H1 (cell line): ENCODE measurements around the gene SLC39A10. TPM values are rescaled to one million over a fixed set of nuclear protein-coding genes. Genes with fewer than 3 reads are reported as not detected.

Source experiments
- CTCF ChIA-PET: fragments of 300-600 bp; sonication (Branson Sonifier 250); formaldehyde crosslinking; loops from one replicate; lab custom pipeline; 2021; ENCODE audit not compliant: partially characterized antibody; lab: Charles Lee
- POLR2A ChIA-PET: fragments of 300-600 bp; sonication (Branson Sonifier 250); formaldehyde crosslinking; loops from one replicate; lab custom pipeline; 2021; ENCODE audit warnings: inconsistent platforms; ENCODE audit not compliant: partially characterized antibody; lab: Charles Lee
- DNase-seq, 2 experiments: peaks; one replicate each; pipeline versions ENCODE4 v3.0.0 to v3.0.0-alpha.2; 2010 to 2022; ENCODE audit warnings: low spot score in 2 of 2, low read depth in 1 of 2, mixed read lengths in 1 of 2
- FAIRE-seq: peaks from 2 replicates; lab custom pipeline; 2011; peaks lifted over from hg19 to GRCh38; lab: Jason Lieb, UNC
- H2AFZ ChIP-seq: 2 replicates; pipeline ENCODE4 v1.8.1; 2012; ENCODE audit warnings: low read length, inconsistent platforms
- H2AK5ac ChIP-seq: 2 replicates; pipeline ENCODE4 v1.6.1; 2013; ENCODE audit warnings: low read depth, low read length
- H2BK120ac ChIP-seq: replicated peaks from 2 replicates; pipeline ENCODE3; 2013; ENCODE audit warnings: low read depth, low read length, inconsistent platforms
- H2BK12ac ChIP-seq: 2 replicates; pipeline ENCODE4 v1.6.1; 2013; ENCODE audit warnings: low read depth, low read length
- H2BK15ac ChIP-seq: 2 replicates; pipeline ENCODE4 v1.6.1; 2013; ENCODE audit warnings: low read length
- H2BK20ac ChIP-seq: 2 replicates; pipeline ENCODE4 v1.6.1; 2013; ENCODE audit warnings: low read length
- H2BK5ac ChIP-seq: 2 replicates; pipeline ENCODE4 v1.6.1; 2013; ENCODE audit warnings: low read depth, low read length
- H3K14ac ChIP-seq: 2 replicates; pipeline ENCODE4 v1.6.1; 2013; ENCODE audit warnings: inconsistent platforms; ENCODE audit not compliant: insufficient read length
- H3K18ac ChIP-seq: 2 replicates; pipeline ENCODE4 v1.6.1; 2013; ENCODE audit warnings: low read length; ENCODE audit errors: extremely low read depth
- H3K23ac ChIP-seq: 2 replicates; pipeline ENCODE4 v1.6.1; 2013; ENCODE audit warnings: inconsistent platforms; ENCODE audit not compliant: insufficient read length
- H3K23me2 ChIP-seq: 2 replicates; pipeline ENCODE4 v1.6.1; 2013; ENCODE audit warnings: low read depth, low read length
- H3K27ac ChIP-seq: 2 replicates; pipeline ENCODE4 v1.6.1; 2011; ENCODE audit warnings: low read depth, low read length, inconsistent platforms
- H3K27me3 ChIP-seq, 4 experiments: replicated peaks in 1 of 4; 1 replicate in 1 of 4; 2 replicates in 3 of 4; pipeline versions ENCODE4 v1.6.1 to v1.8.1; 2011 to 2013; ENCODE audit warnings: low read length in 3 of 4, mild to moderate bottlenecking in 3 of 4, inconsistent platforms in 2 of 4, mixed read lengths in 2 of 4, moderate library complexity in 1 of 4; ENCODE audit not compliant: control insufficient read depth in 3 of 4, insufficient read depth in 3 of 4; ENCODE audit errors: extremely low read depth in 1 of 4
- H3K36me3 ChIP-seq, 4 experiments: 2 replicates each; pipeline versions ENCODE4 v1.6.1 to v1.8.1; 2011 to 2013; ENCODE audit warnings: mild to moderate bottlenecking in 4 of 4, low read length in 3 of 4, moderate library complexity in 2 of 4, control low read depth in 1 of 4, inconsistent platforms in 1 of 4; ENCODE audit not compliant: insufficient read depth in 4 of 4, control insufficient read depth in 2 of 4
- H3K4ac ChIP-seq: replicated peaks from 2 replicates; pipeline ENCODE3; 2013; ENCODE audit warnings: low read length, low read depth, mixed read lengths, inconsistent platforms; ENCODE audit not compliant: insufficient read length
- H3K4me1 ChIP-seq, 4 experiments: replicated peaks in 1 of 4; 1 replicate in 1 of 4; 2 replicates in 3 of 4; pipeline versions ENCODE4 v1.6.1 to v1.8.1; 2011 to 2013; ENCODE audit warnings: low read length in 3 of 4, inconsistent platforms in 2 of 4, mixed read lengths in 1 of 4; ENCODE audit not compliant: insufficient read depth in 4 of 4, control insufficient read depth in 3 of 4
- H3K4me2 ChIP-seq, 2 experiments: 2 replicates each; pipeline versions ENCODE4 v1.6.1 to v1.8.1; 2011 to 2013; ENCODE audit warnings: low read depth in 2 of 2, low read length in 2 of 2, control low read depth in 1 of 2, inconsistent platforms in 1 of 2, mild to moderate bottlenecking in 1 of 2; ENCODE audit not compliant: insufficient read depth in 1 of 2
- H3K4me3 ChIP-seq, 4 experiments: fragments of 200-600, 300-600 bp in 1 of 4; sonication (generic), shearing (Covaris generic), sonication (Bioruptor Twin) in 1 of 4; 2 replicates each; pipeline versions ENCODE4 v1.5.1 to v1.8.1; 2011 to 2016; ENCODE audit warnings: low read length in 4 of 4, low read depth in 3 of 4, control low read depth in 2 of 4, inconsistent platforms in 2 of 4, mild to moderate bottlenecking in 2 of 4, mixed read lengths in 1 of 4, moderate library complexity in 1 of 4; ENCODE audit not compliant: insufficient read depth in 2 of 4; ENCODE audit errors: extremely low read depth in 1 of 4
- H3K56ac ChIP-seq: replicated peaks from 2 replicates; pipeline ENCODE3; 2013; ENCODE audit warnings: low read depth, mild to moderate bottlenecking, mixed read lengths, low read length, inconsistent platforms; ENCODE audit not compliant: insufficient read length
- H3K79me1 ChIP-seq: 2 replicates; pipeline ENCODE4 v1.6.1; 2013; ENCODE audit warnings: low read depth, low read length, control low read depth
- H3K79me2 ChIP-seq, 2 experiments: 2 replicates each; pipeline versions ENCODE4 v1.6.1 to v1.8.1; 2012 to 2013; ENCODE audit warnings: low read length in 2 of 2, mild to moderate bottlenecking in 2 of 2, inconsistent platforms in 1 of 2; ENCODE audit not compliant: insufficient read depth in 2 of 2, control insufficient read depth in 1 of 2
- H3K9ac ChIP-seq, 4 experiments: replicated peaks in 1 of 4; 1 replicate in 1 of 4; 2 replicates in 3 of 4; pipeline versions ENCODE4 v1.6.1 to v1.8.1; 2011 to 2013; ENCODE audit warnings: low read depth in 3 of 4, low read length in 3 of 4, control low read depth in 2 of 4, mild to moderate bottlenecking in 2 of 4, moderate library complexity in 2 of 4, inconsistent platforms in 1 of 4; ENCODE audit errors: extremely low read depth in 1 of 4
- H3K9me3 ChIP-seq, 2 experiments: 2 replicates each; pipeline versions ENCODE4 v1.6.1 to v1.8.1; 2012 to 2013; ENCODE audit warnings: mild to moderate bottlenecking in 2 of 2, moderate library complexity in 2 of 2, control low read depth in 1 of 2, inconsistent platforms in 1 of 2, low read depth in 1 of 2, low read length in 1 of 2, mixed read lengths in 1 of 2; ENCODE audit not compliant: insufficient read depth in 2 of 2
- H4K20me1 ChIP-seq, 2 experiments: replicated peaks in 1 of 2; 2 replicates each; pipeline versions ENCODE3 to v1.8.1; 2011 to 2013; ENCODE audit warnings: inconsistent platforms in 2 of 2, low read length in 2 of 2, mild to moderate bottlenecking in 1 of 2; ENCODE audit not compliant: insufficient read depth in 2 of 2, control insufficient read depth in 1 of 2
- H4K5ac ChIP-seq: 2 replicates; pipeline ENCODE4 v1.6.1; 2013; ENCODE audit warnings: low read length, low read depth, mixed read lengths, inconsistent platforms; ENCODE audit not compliant: insufficient read length
- H4K8ac ChIP-seq: 2 replicates; pipeline ENCODE4 v1.8.0; 2013; ENCODE audit warnings: mild to moderate bottlenecking, moderate library complexity, low read length, inconsistent platforms; ENCODE audit not compliant: insufficient read depth; ENCODE audit errors: extremely low read depth
- H4K91ac ChIP-seq: replicated peaks from 2 replicates; pipeline ENCODE3; 2013; ENCODE audit warnings: low read length, mixed read lengths, inconsistent platforms; ENCODE audit not compliant: insufficient read length
- ASH2L ChIP-seq: fragments of 200-600, 300-600 bp; sonication (generic); IDR thresholded peaks from one replicate; pipeline ENCODE4 v1.7.1; 2017; ENCODE audit warnings: low read length
- CBX5 ChIP-seq: fragments of 300-800, 300-1000 bp; sonication (generic); IDR thresholded peaks from 2 replicates; pipeline ENCODE4 v1.7.1; 2016; ENCODE audit warnings: antibody characterized with exemption, low read length, low read depth
- RAD21 ChIP-seq, 2 experiments: IDR thresholded peaks in 1 of 2; conservative IDR thresholded peaks in 1 of 2; 2 replicates each; pipeline ENCODE4 v1.6.1; 2011; ENCODE audit warnings: low read depth in 2 of 2, low read length in 2 of 2, improper control_type of control experiment in 1 of 2, inconsistent platforms in 1 of 2, mild to moderate bottlenecking in 1 of 2, moderate library complexity in 1 of 2
- RNF2 ChIP-seq: fragments of 200-900, 300-1000 bp; sonication (generic); IDR thresholded peaks from 2 replicates; pipeline ENCODE4 v1.7.1; 2016; ENCODE audit warnings: borderline replicate concordance, low read depth, mild to moderate bottlenecking, antibody characterized with exemption, low read length; ENCODE audit not compliant: poor library complexity, severe bottlenecking; ENCODE audit errors: missing control alignments
- YY1 ChIP-seq: IDR thresholded peaks from 2 replicates; pipeline ENCODE4 v1.6.1; 2011; ENCODE audit warnings: low read depth, mild to moderate bottlenecking, low read length
- WGBS, 2 experiments: shearing (Covaris generic) in 1 of 2; methylation state at CpG; one replicate each; pipeline versions ENCODE4 v1.1.6 to v1.1.7; 2013 to 2015; ENCODE audit warnings: low lambda C conversion rate in 2 of 2, mixed read lengths in 2 of 2, inconsistent platforms in 1 of 2, low coverage in 1 of 2, missing lambda C conversion rate in 1 of 2; ENCODE audit not compliant: insufficient replicate concordance in 2 of 2, insufficient coverage in 1 of 2, insufficient read length in 1 of 2; ENCODE audit errors: extremely low coverage in 1 of 2, missing lambda C conversion rate in 1 of 2; 5-methylcytosine and 5-hydroxymethylcytosine counted together
- polyA plus RNA-seq, 7 experiments: library from polyadenylated mRNA; depleted of rRNA in 3 of 7; stranded (reverse) in 5 of 7; unstranded in 2 of 7; fragments of >200 nt in 5 of 7; fragments of 200-250 nt in 2 of 7; gene quantifications; 1 replicate in 5 of 7; 2 replicates in 1 of 7; 4 replicates in 1 of 7; pipeline versions ENCODE4 v1.2.1 to v1.2.3, GENCODE V29; 2011 to 2013; ENCODE audit warnings: missing spikeins in 2 of 7, mixed read lengths in 2 of 7
- total RNA-seq: library from RNA; stranded (reverse); fragmentation: NEBNext Ultra II Directional; extraction: Animal tissue kit (Norgen Biotek cat#: 25700); gene quantifications from 2 replicates; pipeline ENCODE4 v1.2.1, GENCODE V29; 2021

The SLC39A10 gene
- total and polyA plus RNA-seq, 2 of the 8 experiments (the other 6 are each of a cell fraction or from before 2014, with no cell fraction given): 68.1 to 234 TPM

DNA sequence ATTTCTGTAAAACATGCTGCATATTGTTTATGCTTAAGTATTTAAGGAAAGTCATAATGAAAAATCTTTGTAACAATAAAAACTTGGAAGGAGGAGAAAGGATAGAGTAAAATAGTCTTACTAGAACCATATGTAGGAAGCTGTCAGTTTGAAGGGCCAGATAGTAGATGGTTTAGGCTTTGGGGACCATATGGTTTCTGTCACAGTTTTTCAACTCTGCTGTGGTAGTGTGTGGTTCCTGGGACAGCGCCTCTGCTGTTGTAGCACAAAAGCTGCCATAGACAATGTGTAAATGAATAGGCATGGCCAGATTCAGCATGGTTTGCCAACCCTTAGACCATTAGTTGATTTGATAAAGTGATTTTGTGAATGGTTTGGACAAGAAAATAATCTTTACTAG, 75.5 kb downstream of the SLC39A10 start:
- no peak overlapping the region for H3K27ac ChIP-seq
- H2BK5ac ChIP-seq: no peak overlapping the region
- 89% methylated on average over 1 of the region's 1 CpG; no CpG with 5 or more reads in 1 of the 2 experiments for WGBS, 2 experiments
- no peaks in the 10 kb centered on the region for H3K9me3 ChIP-seq
- no peak overlapping the region for H3K14ac ChIP-seq
- POLR2A ChIA-PET: no interaction called here
- H3K18ac ChIP-seq: no peak overlapping the region
- H3K4me1 ChIP-seq: no peaks in the 10 kb centered on the region
- H3K9ac ChIP-seq: no peak overlapping the region
- H3K36me3 ChIP-seq: peaks cover 2 to 57% (median 22%) of the 10 kb centered on the region in 4 experiments; a peak in 7 of 8 replicates
- H3K23ac ChIP-seq: no peak overlapping the region
- H3K4ac ChIP-seq: no peak overlapping the region
- peaks cover 0 to 1% of the 10 kb centered on the region in 2 experiments for H4K20me1 ChIP-seq
- H2BK12ac ChIP-seq: no peak overlapping the region
- H2BK20ac ChIP-seq: no peak overlapping the region
- no peak overlapping the region for H2AK5ac ChIP-seq
- CTCF ChIA-PET: interaction anchor here (1.1 kb wide), 1 partner anchor 60 kb away, joined by 4 read pairs; no protein-coding TSS in a partner anchor
- no peak overlapping the region for H2BK15ac ChIP-seq
- FAIRE-seq: no peak
- H3K79me1 ChIP-seq: no peaks in the 10 kb centered on the region
- no peak overlapping the region for H3K56ac ChIP-seq
- H3K4me3 ChIP-seq: no peak overlapping the region
- no peak overlapping the region for H4K5ac ChIP-seq
- TF ChIP-seq ASH2L (no peak), RNF2 (no peak), RAD21 (IDR thresholded peaks at IDR 0.05 in 1 of 2, conservative IDR thresholded peaks at IDR 0.05 in 1 of 2; ENCODE audit: low read depth in 2 of 2, low read length in 2 of 2) (peak in 1 of 2 experiments; percentile 9; a peak in 2 of 4 replicates), YY1 (no peak), CBX5 (no peak)
- no peaks in the 10 kb centered on the region for H3K27me3 ChIP-seq
- no peaks in the 10 kb centered on the region for H3K79me2 ChIP-seq
- no peak overlapping the region for H4K8ac ChIP-seq
- no peak overlapping the region for H4K91ac ChIP-seq
- DNase-seq: no peak
- no peak overlapping the region for H3K4me2 ChIP-seq
- H3K23me2 ChIP-seq: no peaks in the 10 kb centered on the region
- H2BK120ac ChIP-seq: no peak overlapping the region
- H2AFZ ChIP-seq: no peak overlapping the region
